ENCODE results near the gene SYNE1.

Gene SYNE1

GRCh38 chr6:152123076-152123475, 514.1 kb downstream of the SYNE1 start:
- no peak for TF ChIP-seq CTCF (IDR thresholded peaks at IDR 0.05; ENCODE audit: low read depth, low read length)
- DNase-seq (ENCODE audit: low read depth in 2 of 2) = no peak
- H3K4me3 ChIP-seq (replicated peaks in 1 of 2; ENCODE audit: low read depth in 2 of 2, low read length in 2 of 2) = no peak overlapping the region

GRCh38 chr6:152122434-152122833, 514.7 kb downstream of the SYNE1 start:
- H3K4me3 ChIP-seq (replicated peaks in 1 of 2; ENCODE audit: low read depth in 2 of 2, low read length in 2 of 2) = no peak overlapping the region
- no peak for DNase-seq (ENCODE audit: low read depth in 2 of 2)
- no peak for TF ChIP-seq CTCF (IDR thresholded peaks at IDR 0.05; ENCODE audit: low read depth, low read length)

- peak in 1 of 2 donors; percentile 25 for DNase-seq (ENCODE audit: low read depth in 2 of 2)
- H3K4me3 ChIP-seq (replicated peaks in 1 of 2; ENCODE audit: low read depth in 2 of 2, low read length in 2 of 2) = no peak overlapping the region
- TF ChIP-seq CTCF (IDR thresholded peaks at IDR 0.05; ENCODE audit: low read depth, low read length) = no peak
Observed at GRCh38 chr6:152121910-152122309, 515.3 kb downstream of the SYNE1 start.

GRCh38 chr6:152119831-152120230, 517.3 kb downstream of the SYNE1 start:
- H3K4me3 ChIP-seq (replicated peaks in 1 of 2; ENCODE audit: low read depth in 2 of 2, low read length in 2 of 2) = no peak overlapping the region
- DNase-seq (ENCODE audit: low read depth in 2 of 2) = no peak
- TF ChIP-seq CTCF (IDR thresholded peaks at IDR 0.05; ENCODE audit: low read depth, low read length) = no peak

DNA sequence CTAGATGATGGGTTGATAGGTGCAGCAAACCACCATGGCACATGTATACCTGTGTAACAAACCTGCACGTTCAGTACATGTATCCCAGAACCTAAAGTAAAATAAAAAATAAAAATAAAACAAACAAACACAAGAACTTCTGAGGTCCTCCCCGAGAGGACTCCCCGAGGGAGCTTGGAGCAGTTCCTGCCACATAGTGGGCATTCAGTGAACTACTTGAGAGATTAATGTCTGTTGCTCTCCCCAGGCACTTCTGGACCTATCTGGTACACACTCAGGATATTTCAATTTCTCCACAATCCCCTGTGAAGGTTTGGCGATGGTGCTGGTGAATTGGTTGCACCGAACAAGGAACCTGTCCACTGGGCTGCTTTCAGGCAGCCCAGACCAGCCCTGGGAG, 518.5 kb downstream of the SYNE1 start:
- TF ChIP-seq CTCF (IDR thresholded peaks at IDR 0.05; ENCODE audit: low read depth, low read length) = no peak
- peak in 1 of 2 donors; percentile 13 for DNase-seq (ENCODE audit: low read depth in 2 of 2)
- no peak overlapping the region for H3K4me3 ChIP-seq (replicated peaks in 1 of 2; ENCODE audit: low read depth in 2 of 2, low read length in 2 of 2)

DNA sequence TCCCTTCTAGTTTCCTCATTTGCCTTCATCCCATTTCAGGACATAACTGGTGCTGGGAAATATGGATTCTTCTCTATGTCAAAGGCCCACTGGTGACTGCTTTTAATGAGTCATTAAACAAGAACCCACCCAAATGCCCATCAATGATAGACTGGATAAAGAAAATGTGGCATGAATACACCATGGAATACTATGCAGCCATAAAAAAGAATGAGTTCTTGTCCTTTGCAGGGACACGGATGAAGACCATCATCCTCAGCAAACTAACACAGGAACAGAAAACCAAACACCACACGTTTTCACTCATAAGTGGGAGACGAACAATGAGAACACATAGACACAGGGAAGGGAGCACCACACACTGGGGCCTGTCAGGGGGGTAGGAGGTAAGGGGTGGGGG, 518.9 kb downstream of the SYNE1 start:
- DNase-seq (ENCODE audit: low read depth in 2 of 2) = no peak
- TF ChIP-seq CTCF (IDR thresholded peaks at IDR 0.05; ENCODE audit: low read depth, low read length) = no peak
- no peak overlapping the region for H3K4me3 ChIP-seq (replicated peaks in 1 of 2; ENCODE audit: low read depth in 2 of 2, low read length in 2 of 2)
